ENCODE measurements around the gene MEP1B.

DNA sequence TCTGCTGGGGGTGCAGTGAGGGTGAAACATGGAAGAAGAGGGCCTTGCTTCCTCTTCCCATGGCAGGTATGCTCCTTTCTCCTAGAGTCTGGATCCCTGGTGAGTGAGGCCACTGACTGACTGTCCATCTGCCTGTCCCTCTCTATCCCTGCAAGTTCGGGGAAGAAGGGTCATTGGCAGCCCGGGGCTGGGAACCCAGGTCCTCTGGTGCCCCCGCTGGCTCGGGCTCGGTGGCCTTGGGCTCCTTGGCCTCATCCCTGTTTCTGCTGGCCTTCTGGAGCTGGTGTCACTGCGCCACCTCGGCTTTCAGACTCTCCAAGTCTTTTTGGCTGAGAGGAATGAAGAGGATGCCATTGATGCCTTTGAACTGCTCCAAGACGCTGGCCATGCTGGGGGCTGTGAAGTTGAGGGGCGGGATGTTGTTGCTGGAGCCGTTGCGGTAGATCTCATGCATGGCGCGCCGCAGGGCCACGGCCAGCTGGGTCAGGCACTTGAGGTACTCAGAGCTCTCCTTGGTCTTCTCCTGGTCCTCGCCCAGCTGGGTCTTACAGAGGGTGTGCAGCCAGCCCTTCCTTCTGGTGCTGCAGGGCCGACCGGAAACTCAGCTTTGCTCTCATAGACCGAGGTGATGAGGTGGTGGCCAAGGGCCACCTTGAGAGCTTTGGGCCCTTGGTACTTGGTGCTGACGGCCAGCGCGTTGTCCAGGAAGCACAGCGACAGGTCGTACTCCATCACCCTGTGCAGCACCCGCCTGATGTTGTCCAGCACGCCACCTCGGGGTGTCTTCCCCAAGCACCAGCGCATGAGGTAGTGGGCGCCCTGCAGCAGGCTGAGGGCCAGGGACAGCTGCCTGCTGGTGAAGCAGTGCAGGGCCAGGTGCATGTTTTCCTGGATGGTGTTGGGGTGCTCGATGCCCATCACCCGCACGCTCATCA lies 6.3 kb downstream of the MEP1B start:
- TF ChIP-seq, protein P1, sequence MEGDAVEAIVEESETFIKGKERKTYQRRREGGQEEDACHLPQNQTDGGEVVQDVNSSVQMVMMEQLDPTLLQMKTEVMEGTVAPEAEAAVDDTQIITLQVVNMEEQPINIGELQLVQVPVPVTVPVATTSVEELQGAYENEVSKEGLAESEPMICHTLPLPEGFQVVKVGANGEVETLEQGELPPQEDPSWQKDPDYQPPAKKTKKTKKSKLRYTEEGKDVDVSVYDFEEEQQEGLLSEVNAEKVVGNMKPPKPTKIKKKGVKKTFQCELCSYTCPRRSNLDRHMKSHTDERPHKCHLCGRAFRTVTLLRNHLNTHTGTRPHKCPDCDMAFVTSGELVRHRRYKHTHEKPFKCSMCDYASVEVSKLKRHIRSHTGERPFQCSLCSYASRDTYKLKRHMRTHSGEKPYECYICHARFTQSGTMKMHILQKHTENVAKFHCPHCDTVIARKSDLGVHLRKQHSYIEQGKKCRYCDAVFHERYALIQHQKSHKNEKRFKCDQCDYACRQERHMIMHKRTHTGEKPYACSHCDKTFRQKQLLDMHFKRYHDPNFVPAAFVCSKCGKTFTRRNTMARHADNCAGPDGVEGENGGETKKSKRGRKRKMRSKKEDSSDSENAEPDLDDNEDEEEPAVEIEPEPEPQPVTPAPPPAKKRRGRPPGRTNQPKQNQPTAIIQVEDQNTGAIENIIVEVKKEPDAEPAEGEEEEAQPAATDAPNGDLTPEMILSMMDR (IDR thresholded peaks at IDR 0.05), result no peak
- TF ChIP-seq POLR2A (IDR thresholded peaks at IDR 0.05), result no peak
